ENCODE results near the gene HS6ST3. TPM values are rescaled to one million over a fixed set of nuclear protein-coding genes. Genes with fewer than 3 reads are reported as not detected.
"Not testable (repeated sequence)": the region's sequence is repeated elsewhere in the genome, so short reads cannot be mapped to it uniquely, and the experiment has no call there.

The HS6ST3 gene
- total RNA-seq, 1 donor from 2014 or later: 0.26 TPM

- no peak overlapping the region for H3K27ac Mint-ChIP-seq (ENCODE audit: unreplicated experiment)
- H3K27me3 Mint-ChIP-seq (ENCODE audit: low read depth): no peaks in the 10 kb centered on the region
- no peak for DNase-seq (ENCODE audit: low read depth, low spot score)
- H3K36me3 Mint-ChIP-seq (ENCODE audit: low read depth): no peaks in the 10 kb centered on the region
- no peak overlapping the region for H3K4me3 Mint-ChIP-seq
- H3K4me1 Mint-ChIP-seq: peaks cover 11% of the 10 kb centered on the region
- no peak for TF ChIP-seq CTCF (conservative IDR thresholded peaks at IDR 0.05)
- no peaks in the 10 kb centered on the region for H3K9me3 Mint-ChIP-seq
Observed at GRCh38 chr13:96503481-96503880, 413.6 kb downstream of the HS6ST3 start.

GRCh38 chr13:96511587-96511986 lies 421.7 kb downstream of the HS6ST3 start:
- TF ChIP-seq CTCF (conservative IDR thresholded peaks at IDR 0.05): no peak
- Mint-ChIP-seq H3K9me3 (no peaks in the 10 kb centered on the region), H3K27ac (ENCODE audit: unreplicated experiment) (no peak overlapping the region), H3K27me3 (ENCODE audit: low read depth) (no peaks in the 10 kb centered on the region), H3K4me1 (peaks cover 9% of the 10 kb centered on the region), H3K4me3 (no peak overlapping the region), H3K36me3 (ENCODE audit: low read depth) (no peaks in the 10 kb centered on the region)
- no peak for DNase-seq (ENCODE audit: low read depth, low spot score)

- H3K4me1 Mint-ChIP-seq: no peaks in the 10 kb centered on the region
- no peak for DNase-seq (ENCODE audit: low read depth, low spot score)
- no peak overlapping the region for H3K27ac Mint-ChIP-seq (ENCODE audit: unreplicated experiment)
- no peak overlapping the region for H3K4me3 Mint-ChIP-seq
- peaks cover 4% of the 10 kb centered on the region for H3K9me3 Mint-ChIP-seq
- TF ChIP-seq CTCF (conservative IDR thresholded peaks at IDR 0.05): no peak
- H3K36me3 Mint-ChIP-seq (ENCODE audit: low read depth): no peaks in the 10 kb centered on the region
- no peaks in the 10 kb centered on the region for H3K27me3 Mint-ChIP-seq (ENCODE audit: low read depth)
Observed at GRCh38 chr13:96519380-96519779, 429.5 kb downstream of the HS6ST3 start.

GRCh38 chr13:96524398-96525020 lies 434.6 kb downstream of the HS6ST3 start:
- not testable (repeated sequence) for H3K4me3 Mint-ChIP-seq; H3K9me3 Mint-ChIP-seq; H3K27ac Mint-ChIP-seq (ENCODE audit: unreplicated experiment); DNase-seq (ENCODE audit: low read depth, low spot score); H3K4me1 Mint-ChIP-seq; H3K36me3 Mint-ChIP-seq (ENCODE audit: low read depth); H3K27me3 Mint-ChIP-seq (ENCODE audit: low read depth)

- Mint-ChIP-seq H3K4me3 (no peak overlapping the region), H3K36me3 (ENCODE audit: low read depth) (no peaks in the 10 kb centered on the region), H3K4me1 (no peaks in the 10 kb centered on the region), H3K27me3 (ENCODE audit: low read depth) (no peaks in the 10 kb centered on the region), H3K27ac (ENCODE audit: unreplicated experiment) (no peak overlapping the region), H3K9me3 (no peaks in the 10 kb centered on the region)
- no peak for TF ChIP-seq CTCF (conservative IDR thresholded peaks at IDR 0.05)
- no peak for DNase-seq (ENCODE audit: low read depth, low spot score)
Observed at GRCh38 chr13:96525715-96526114, 435.8 kb downstream of the HS6ST3 start.

- H3K27ac Mint-ChIP-seq (ENCODE audit: unreplicated experiment): no peak overlapping the region
- no peaks in the 10 kb centered on the region for H3K36me3 Mint-ChIP-seq (ENCODE audit: low read depth)
- no peaks in the 10 kb centered on the region for H3K27me3 Mint-ChIP-seq (ENCODE audit: low read depth)
- no peaks in the 10 kb centered on the region for H3K4me1 Mint-ChIP-seq
- H3K9me3 Mint-ChIP-seq: no peaks in the 10 kb centered on the region
- no peak for DNase-seq (ENCODE audit: low read depth, low spot score)
- no peak for TF ChIP-seq CTCF (conservative IDR thresholded peaks at IDR 0.05)
- no peak overlapping the region for H3K4me3 Mint-ChIP-seq
Observed at GRCh38 chr13:96527497-96527896, 437.6 kb downstream of the HS6ST3 start.
